Caco-2 (cell line): ENCODE measurements around the gene RLF. TPM values are rescaled to one million over a fixed set of nuclear protein-coding genes. Genes with fewer than 3 reads are reported as not detected.

Experiments
- BruUV-seq: library from RNA; stranded (reverse); fragments of 400-500 nt; replicated peaks from 2 replicates; lab custom pipeline; 2021; lab: Mats Ljungman, UMichigan
- CTCF ChIA-PET: fragments of 300-600 bp; sonication (Branson Sonifier 250); formaldehyde crosslinking; loops from one replicate; lab custom pipeline; 2022; ENCODE audit warnings: antibody characterized with exemption; lab: Charles Lee
- POLR2A ChIA-PET: fragments of 300-600 bp; sonication (Branson Sonifier 250); formaldehyde crosslinking; loops from one replicate; lab custom pipeline; 2022; ENCODE audit warnings: antibody characterized with exemption; lab: Charles Lee
- DNase-seq, 2 experiments: peaks; one replicate each; pipeline versions ENCODE4 v3.0.0 to v3.0.0-alpha.2; 2020 to 2022
- H3K27me3 ChIP-seq: replicated peaks from 2 replicates; pipeline ENCODE4 v1.6.0; 2011; ENCODE audit warnings: low read length; ENCODE audit not compliant: control insufficient read depth, insufficient read depth
- H3K36me3 ChIP-seq: 2 replicates; pipeline ENCODE4 v1.5.1; 2011; ENCODE audit warnings: low read length; ENCODE audit not compliant: control insufficient read depth, insufficient read depth
- H3K4me1 ChIP-seq: fragments of 250-450 bp; sonication (Bioruptor Pico); 2 replicates; pipeline ENCODE4 v1.5.1; 2020; ENCODE audit warnings: mild to moderate bottlenecking
- H3K4me3 ChIP-seq: 2 replicates; pipeline ENCODE4 v1.5.1; 2011; ENCODE audit warnings: low read depth, mild to moderate bottlenecking, control low read depth, low read length
- H3K9me3 ChIP-seq: fragments of 250-450 bp; sonication (Bioruptor Pico); 2 replicates; pipeline ENCODE4 v1.5.1; 2020; ENCODE audit warnings: mild to moderate bottlenecking, moderate library complexity
- H3K27ac Mint-ChIP-seq: one replicate; pipeline ENCODE4 v1.8.0; 2022; ENCODE audit warnings: mixed read lengths; ENCODE audit not compliant: unreplicated experiment
- H3K27me3 Mint-ChIP-seq: one replicate; pipeline ENCODE4 v1.8.0; 2022; ENCODE audit warnings: mixed read lengths; ENCODE audit not compliant: insufficient read depth, unreplicated experiment
- H3K36me3 Mint-ChIP-seq: one replicate; pipeline ENCODE4 v1.8.0; 2022; ENCODE audit warnings: mild to moderate bottlenecking, mixed read lengths; ENCODE audit not compliant: insufficient read depth, unreplicated experiment
- H3K4me1 Mint-ChIP-seq: one replicate; pipeline ENCODE4 v1.8.0; 2022; ENCODE audit warnings: low read depth, mixed read lengths; ENCODE audit not compliant: unreplicated experiment
- H3K4me3 Mint-ChIP-seq: one replicate; pipeline ENCODE4 v1.8.0; 2022; ENCODE audit warnings: mild to moderate bottlenecking, moderate library complexity, mixed read lengths; ENCODE audit not compliant: unreplicated experiment
- H3K9me3 Mint-ChIP-seq: one replicate; pipeline ENCODE4 v1.8.0; 2022; ENCODE audit warnings: mixed read lengths; ENCODE audit not compliant: unreplicated experiment
- intact Hi-C: fragments of 100-400 bp; cut with micrococcal nuclease; formaldehyde crosslinking; loops from one replicate; pipeline ENCODE4 v1.10.0; 2022; ENCODE audit not compliant: unreplicated experiment
- total RNA-seq: library from RNA; stranded (reverse); gene quantifications from 2 replicates; pipeline ENCODE4 v1.2.3, GENCODE V29; 2022
- TF ChIP-seq, protein P1 (sequence below), 2 experiments: fragments of 200-600 bp in 1 of 2; IDR thresholded peaks; 1 replicate in 1 of 2; 2 replicates in 1 of 2; pipeline versions ENCODE4 v1.5.1 to v1.8.0; 2011 to 2022; ENCODE audit warnings: antibody characterized with exemption in 1 of 2, control low read depth in 1 of 2, inconsistent platforms in 1 of 2, low read depth in 1 of 2, low read length in 1 of 2, mild to moderate bottlenecking in 1 of 2, moderate library complexity in 1 of 2; ENCODE audit not compliant: insufficient read depth in 1 of 2, severe bottlenecking in 1 of 2, unreplicated experiment in 1 of 2

RLF gene
- total RNA-seq, 1 experiment from 2014 or later, result 11.6 TPM

DNA sequence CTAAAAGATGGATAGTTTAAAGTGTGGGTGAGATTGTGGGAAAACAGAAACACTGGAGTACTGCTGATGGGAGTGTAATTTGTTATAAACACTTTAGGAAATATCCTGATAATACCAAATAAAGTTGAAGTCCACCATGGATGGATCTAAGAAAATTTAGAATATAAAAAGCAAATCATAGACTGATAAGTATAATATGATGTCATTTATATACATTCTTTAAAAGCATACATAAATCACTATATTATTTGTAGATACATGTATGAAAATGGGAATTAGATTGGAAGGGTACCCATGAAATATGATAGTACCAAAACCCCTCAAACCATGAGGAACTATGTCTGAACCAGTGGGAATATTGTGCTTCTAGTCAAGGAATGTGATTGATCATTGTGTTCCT lies 104.7 kb downstream of the RLF start:
- POLR2A ChIA-PET, result no interaction called here
- Mint-ChIP-seq H3K9me3 (no peaks in the 10 kb centered on the region), H3K27me3 (no peaks in the 10 kb centered on the region), H3K36me3 (peaks cover 41% of the 10 kb centered on the region), H3K27ac (no peak overlapping the region), H3K4me3 (no peak overlapping the region), H3K4me1 (no peaks in the 10 kb centered on the region)
- BruUV-seq, result no TSS peak
- no peaks in the 10 kb centered on the region for H3K4me1 ChIP-seq
- TF ChIP-seq, protein P1, sequence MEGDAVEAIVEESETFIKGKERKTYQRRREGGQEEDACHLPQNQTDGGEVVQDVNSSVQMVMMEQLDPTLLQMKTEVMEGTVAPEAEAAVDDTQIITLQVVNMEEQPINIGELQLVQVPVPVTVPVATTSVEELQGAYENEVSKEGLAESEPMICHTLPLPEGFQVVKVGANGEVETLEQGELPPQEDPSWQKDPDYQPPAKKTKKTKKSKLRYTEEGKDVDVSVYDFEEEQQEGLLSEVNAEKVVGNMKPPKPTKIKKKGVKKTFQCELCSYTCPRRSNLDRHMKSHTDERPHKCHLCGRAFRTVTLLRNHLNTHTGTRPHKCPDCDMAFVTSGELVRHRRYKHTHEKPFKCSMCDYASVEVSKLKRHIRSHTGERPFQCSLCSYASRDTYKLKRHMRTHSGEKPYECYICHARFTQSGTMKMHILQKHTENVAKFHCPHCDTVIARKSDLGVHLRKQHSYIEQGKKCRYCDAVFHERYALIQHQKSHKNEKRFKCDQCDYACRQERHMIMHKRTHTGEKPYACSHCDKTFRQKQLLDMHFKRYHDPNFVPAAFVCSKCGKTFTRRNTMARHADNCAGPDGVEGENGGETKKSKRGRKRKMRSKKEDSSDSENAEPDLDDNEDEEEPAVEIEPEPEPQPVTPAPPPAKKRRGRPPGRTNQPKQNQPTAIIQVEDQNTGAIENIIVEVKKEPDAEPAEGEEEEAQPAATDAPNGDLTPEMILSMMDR (IDR thresholded peaks at IDR 0.05; ENCODE audit: insufficient read depth in 1 of 2, low read depth in 1 of 2, low read length in 1 of 2, severe bottlenecking in 1 of 2, unreplicated experiment in 1 of 2), result no peak
- H3K9me3 ChIP-seq, result no peaks in the 10 kb centered on the region
- no peak for DNase-seq
- no peaks in the 10 kb centered on the region for H3K27me3 ChIP-seq
- no peak overlapping the region for H3K4me3 ChIP-seq
- no peaks in the 10 kb centered on the region for H3K36me3 ChIP-seq
- CTCF ChIA-PET, result interaction anchor here (0.6 kb wide), 1 partner anchor 41 kb away, joined by 3 read pairs; no protein-coding TSS in a partner anchor
- intact Hi-C loops, result no loop called here

DNA sequence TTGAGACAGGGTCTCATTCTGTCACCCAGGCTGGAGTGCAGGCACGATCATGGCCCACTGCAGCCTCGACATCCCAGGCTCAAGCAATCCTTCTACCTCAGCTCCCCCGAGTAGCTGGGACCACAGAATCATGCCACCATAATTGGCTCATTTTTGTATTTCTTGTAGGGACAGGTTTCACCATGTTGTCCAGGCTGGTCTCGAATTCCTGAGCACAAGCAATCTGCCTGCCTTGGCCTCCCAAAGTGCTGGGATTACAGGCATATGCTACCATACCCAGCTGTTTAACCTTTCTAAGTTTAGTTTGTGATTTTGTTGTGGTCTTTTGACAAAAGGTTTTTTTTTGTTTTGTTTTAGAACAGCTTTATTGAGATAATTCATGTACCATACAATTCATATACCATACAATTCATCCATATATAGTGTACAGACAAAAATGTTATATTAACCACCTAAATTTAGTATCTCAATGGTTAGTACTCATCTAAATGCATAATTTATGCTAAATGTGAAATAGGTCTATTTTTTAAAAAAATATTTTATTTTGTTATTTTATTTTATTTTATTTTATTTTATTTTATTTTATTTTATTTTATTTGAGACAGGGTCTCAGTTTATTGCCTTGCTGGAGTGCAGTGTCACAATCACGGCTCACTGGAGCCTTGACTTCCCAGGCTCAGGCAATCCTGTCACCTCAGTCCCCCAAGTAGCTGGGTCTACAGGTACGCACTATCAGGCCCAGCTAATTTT lies 105.8 kb downstream of the RLF start:
- no peak overlapping the region for H3K4me3 ChIP-seq
- Mint-ChIP-seq H3K36me3 (peaks cover 41% of the 10 kb centered on the region), H3K4me1 (no peaks in the 10 kb centered on the region), H3K27ac (no peak overlapping the region), H3K4me3 (no peak overlapping the region), H3K27me3 (no peaks in the 10 kb centered on the region), H3K9me3 (no peaks in the 10 kb centered on the region)
- POLR2A ChIA-PET, result no interaction called here
- no peaks in the 10 kb centered on the region for H3K27me3 ChIP-seq
- CTCF ChIA-PET, result no interaction called here
- no peak for DNase-seq
- no peaks in the 10 kb centered on the region for H3K36me3 ChIP-seq
- no peaks in the 10 kb centered on the region for H3K4me1 ChIP-seq
- no peaks in the 10 kb centered on the region for H3K9me3 ChIP-seq
- TF ChIP-seq, protein P1 (IDR thresholded peaks at IDR 0.05; ENCODE audit: insufficient read depth in 1 of 2, low read depth in 1 of 2, low read length in 1 of 2, severe bottlenecking in 1 of 2, unreplicated experiment in 1 of 2), result no peak
- BruUV-seq, result no TSS peak
- intact Hi-C loops, result no loop called here

DNA sequence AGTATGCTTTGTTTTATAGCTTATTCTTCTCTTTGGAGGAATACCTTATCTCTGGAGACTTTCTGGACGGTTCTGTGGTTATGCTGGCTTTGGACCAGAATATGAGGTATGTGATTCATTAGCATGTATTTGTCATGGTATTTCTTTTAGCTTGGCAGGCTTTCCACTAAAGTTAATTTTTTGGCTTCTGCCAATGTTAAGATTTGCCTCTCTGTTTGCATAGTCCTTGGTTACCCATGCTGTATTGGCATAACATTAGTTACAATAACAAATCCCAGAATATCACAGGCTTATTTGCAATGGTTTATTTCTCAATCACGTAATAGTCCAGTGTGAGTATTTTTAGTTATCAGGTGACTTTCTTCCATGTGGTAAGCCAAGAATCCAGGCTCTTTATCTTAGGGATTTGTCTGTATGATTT lies 106.6 kb downstream of the RLF start:
- Mint-ChIP-seq H3K36me3 (peaks cover 44% of the 10 kb centered on the region), H3K27ac (no peak overlapping the region), H3K4me1 (no peaks in the 10 kb centered on the region), H3K4me3 (no peak overlapping the region), H3K27me3 (no peaks in the 10 kb centered on the region), H3K9me3 (no peaks in the 10 kb centered on the region)
- Histone ChIP-seq H3K9me3 (no peaks in the 10 kb centered on the region), H3K36me3 (no peaks in the 10 kb centered on the region), H3K4me3 (no peak overlapping the region), H3K4me1 (no peaks in the 10 kb centered on the region), H3K27me3 (no peaks in the 10 kb centered on the region)
- ChIA-PET POLR2A (no interaction called here), CTCF (no interaction called here)
- DNase-seq, result no peak
- intact Hi-C loops, result no loop called here
- TF ChIP-seq, protein P1 (IDR thresholded peaks at IDR 0.05; ENCODE audit: insufficient read depth in 1 of 2, low read depth in 1 of 2, low read length in 1 of 2, severe bottlenecking in 1 of 2, unreplicated experiment in 1 of 2), result no peak
- BruUV-seq, result no TSS peak
